ENCODE results near the gene SPON2.

- TF ChIP-seq CTCF (IDR thresholded peaks at IDR 0.05) (no peak), EZH2 (IDR thresholded peaks at IDR 0.05) (no peak)
Observed at GRCh38 chr4:1221155-1221870, 48.9 kb upstream of the SPON2 start.

Measured in neural progenitor cell (in vitro differentiated cells).